GM12878 (cell line): ENCODE measurements around the gene KLF3. TPM values are rescaled to one million over a fixed set of nuclear protein-coding genes. Genes with fewer than 3 reads are reported as not detected.

Experiments
- ATAC-seq: fragments of 200-7000 bp; cut with Tn5 transposase; 3 replicates; pipeline ENCODE4 v1.9.1; 2020; ENCODE audit warnings: mild to moderate bottlenecking, moderate library complexity
- BruUV-seq: library from RNA; stranded (reverse); fragments of 400-500 nt; replicated peaks from 2 replicates; lab custom pipeline; 2021; lab: Mats Ljungman, UMichigan
- CTCF ChIA-PET: fragments of 300-600 bp; sonication (Branson Sonifier 250); formaldehyde crosslinking; extraction: SDS; loops from one replicate; lab custom pipeline; 2021; ENCODE audit warnings: inconsistent platforms; lab: Yijun Ruan, JAX
- POLR2A ChIA-PET: fragments of 350-600 bp; formaldehyde crosslinking; extraction: SDS; loops from one replicate; lab custom pipeline; 2021; ENCODE audit warnings: inconsistent platforms; lab: Charles Lee
- RAD21 ChIA-PET: fragments of 300-600 bp; sonication (Branson Sonifier 250); formaldehyde crosslinking; loops from one replicate; lab custom pipeline; 2023; ENCODE audit warnings: antibody characterized with exemption; ENCODE audit not compliant: unreplicated experiment; lab: Charles Lee
- SMC1A ChIA-PET: fragments of 300-600 bp; sonication (Branson Sonifier 250); formaldehyde crosslinking; loops from one replicate; lab custom pipeline; 2023; ENCODE audit not compliant: unreplicated experiment, uncharacterized antibody; lab: Charles Lee
- DNase-seq: peaks from one replicate; pipeline ENCODE4 v3.0.0-alpha.2; 2011; ENCODE audit warnings: low read depth, low spot score
- FAIRE-seq: peaks from 3 replicates; lab custom pipeline; 2011; peaks lifted over from hg19 to GRCh38; lab: Jason Lieb, UNC
- H2AFZ ChIP-seq: 2 replicates; pipeline ENCODE4 v1.6.0; 2011; ENCODE audit warnings: low read depth, low read length, control low read depth; ENCODE audit not compliant: control insufficient read depth
- H3K27ac ChIP-seq: 2 replicates; pipeline ENCODE4 v1.5.1; 2011; ENCODE audit warnings: control low read depth; ENCODE audit not compliant: control insufficient read depth, insufficient read depth
- H3K27me3 ChIP-seq, 2 experiments: replicated peaks in 1 of 2; 2 replicates each; pipeline versions ENCODE4 v1.6.0 to v1.6.1; 2011; ENCODE audit warnings: low read length in 1 of 2; ENCODE audit not compliant: control insufficient read depth in 2 of 2, insufficient read depth in 2 of 2
- H3K36me3 ChIP-seq, 2 experiments: 2 replicates each; pipeline ENCODE4 v1.5.1; 2011; ENCODE audit warnings: low read length in 1 of 2; ENCODE audit not compliant: control insufficient read depth in 2 of 2, insufficient read depth in 2 of 2
- H3K4me1 ChIP-seq: 2 replicates; pipeline ENCODE4 v1.6.1; 2011; ENCODE audit warnings: mild to moderate bottlenecking, low read length, moderate library complexity, mixed read lengths; ENCODE audit not compliant: control insufficient read depth, insufficient read depth
- H3K4me2 ChIP-seq: 2 replicates; pipeline ENCODE4 v1.6.0; 2011; ENCODE audit warnings: control low read depth; ENCODE audit not compliant: control insufficient read depth, insufficient read depth
- H3K4me3 ChIP-seq: fragments of 200-600 bp; sonication (generic); 2 replicates; pipeline ENCODE4 v1.5.1; 2016
- H3K79me2 ChIP-seq: 2 replicates; pipeline ENCODE4 v1.6.0; 2011; ENCODE audit warnings: low read length; ENCODE audit not compliant: control insufficient read depth, insufficient read depth
- H3K9ac ChIP-seq: 2 replicates; pipeline ENCODE4 v1.8.0; 2011; ENCODE audit warnings: low read length, control low read depth, mixed read lengths; ENCODE audit not compliant: control insufficient read depth, insufficient read depth
- H3K9me3 ChIP-seq: replicated peaks from 3 replicates; pipeline ENCODE4 v1.5.1; 2011; ENCODE audit warnings: mild to moderate bottlenecking, low read length; ENCODE audit not compliant: control insufficient read depth, insufficient read depth
- H4K20me1 ChIP-seq: 2 replicates; pipeline ENCODE4 v1.6.0; 2011; ENCODE audit not compliant: control insufficient read depth, insufficient read depth
- ATF3 ChIP-seq: IDR thresholded peaks from 2 replicates; pipeline ENCODE4 v1.6.1; 2011; ENCODE audit warnings: low read depth, mild to moderate bottlenecking, low read length, moderate library complexity, borderline replicate concordance; ENCODE audit errors: extremely low read depth
- DPF2 ChIP-seq: fragments of 450-650 bp; IDR thresholded peaks from 2 replicates; pipeline ENCODE4 v1.6.1; 2017; ENCODE audit warnings: mild to moderate bottlenecking
- FOXM1 ChIP-seq: IDR thresholded peaks from 2 replicates; pipeline ENCODE4 v1.6.1; 2012; ENCODE audit warnings: low read depth, mild to moderate bottlenecking, inconsistent platforms, low read length, moderate library complexity
- JUNB ChIP-seq: IDR thresholded peaks from 2 replicates; pipeline ENCODE4 v1.6.1; 2016; ENCODE audit warnings: antibody characterized with exemption, mild to moderate bottlenecking
- MXI1 ChIP-seq: fragments of 150-350 bp; IDR thresholded peaks from 2 replicates; pipeline ENCODE4 v1.6.1; 2011; ENCODE audit warnings: low read depth, mild to moderate bottlenecking, inconsistent platforms, low read length, improper control_type of control experiment
- SMAD1 ChIP-seq: fragments of 450-650 bp; IDR thresholded peaks from 2 replicates; pipeline ENCODE4 v1.6.1; 2018; ENCODE audit warnings: mild to moderate bottlenecking, low read depth; ENCODE audit not compliant: partially characterized antibody
- STAT1 ChIP-seq: fragments of 450-650 bp; conservative IDR thresholded peaks from 2 replicates; pipeline ENCODE4 v1.6.1; 2014; ENCODE audit warnings: antibody characterized with exemption, mild to moderate bottlenecking
- SUPT20H ChIP-seq: IDR thresholded peaks from 2 replicates; pipeline ENCODE4 v1.6.1; 2011; ENCODE audit warnings: low read depth, mild to moderate bottlenecking, low read length, moderate library complexity, borderline replicate concordance; ENCODE audit not compliant: control insufficient read depth
- TCF3 ChIP-seq: IDR thresholded peaks from 2 replicates; pipeline ENCODE4 v1.6.1; 2012; ENCODE audit warnings: low read depth, mild to moderate bottlenecking, low read length, borderline replicate concordance; ENCODE audit not compliant: insufficient read depth
- ZNF592 ChIP-seq: fragments of 450-650 bp; IDR thresholded peaks from 2 replicates; pipeline ENCODE4 v1.6.1; 2017; ENCODE audit warnings: mild to moderate bottlenecking, moderate library complexity
- WGBS: methylation state at CpG from one replicate; pipeline ENCODE4 v1.1.6; 2016; ENCODE audit warnings: low lambda C conversion rate; ENCODE audit not compliant: insufficient replicate concordance, insufficient coverage; ENCODE audit errors: missing lambda C conversion rate; 5-methylcytosine and 5-hydroxymethylcytosine counted together
- in situ Hi-C: fragments of 300-500 bp; cut with MboI; formaldehyde crosslinking; loops from 9 replicates; pipeline ENCODE4 v1.14.3; 2018; ENCODE audit warnings: mixed read lengths
- intact Hi-C: fragments of 100-400 bp; cut with micrococcal nuclease; formaldehyde crosslinking; loops from one replicate; pipeline ENCODE4 v1.14.2; 2022; ENCODE audit not compliant: unreplicated experiment
- polyA plus RNA-seq, 11 experiments: library from polyadenylated mRNA; depleted of rRNA in 4 of 11; unstranded in 6 of 11; stranded (reverse) in 5 of 11; fragments of >200 nt; fragmentation: Nextera tagmentation in 4 of 11; fragmentation: Illumina TruSeq in 1 of 11; extraction: Ambion mirVana in 4 of 11; extraction: Trizol in 1 of 11; gene quantifications; 1 replicate in 1 of 11; 2 replicates in 10 of 11; pipeline versions ENCODE4 v1.2.1 to v1.2.3, GENCODE V29; 2011 to 2016; ENCODE audit warnings: inconsistent platforms in 2 of 11, missing spikeins in 2 of 11, low read depth in 1 of 11
- total RNA-seq, 4 experiments: library from RNA; depleted of rRNA in 3 of 4; stranded (reverse); fragments of >200 nt in 3 of 4; fragmentation: Illumina TruSeq in 1 of 4; extraction: Trizol in 1 of 4; gene quantifications; 2 replicates each; pipeline versions ENCODE4 v1.2.1 to v1.2.3, GENCODE V29; 2013 to 2021

The KLF3 gene
- total and polyA plus RNA-seq, 10 of the 15 experiments (the other 5 are each of a cell fraction or from before 2014, with no cell fraction given), result 1.4 to 5.8 (median 2.1) TPM

GRCh38 chr4:38614231-38614630 lies 49.8 kb upstream of the KLF3 start:
- BruUV-seq, result no TSS peak
- ChIA-PET SMC1A (interaction anchor here (1.9 kb wide), 1 partner anchor 19 kb away, joined by 7 read pairs; no protein-coding TSS in a partner anchor), CTCF (interaction anchor here (1.7 kb wide), 1 partner anchor 10 kb away, joined by 5 read pairs; no protein-coding TSS in a partner anchor), POLR2A (no interaction called here), RAD21 (no interaction called here)
- H4K20me1 ChIP-seq, result no peaks in the 10 kb centered on the region
- FAIRE-seq (no peak), DNase-seq (no peak), ATAC-seq (no peak)
- intact Hi-C loops, result no loop called here
- no peaks in the 10 kb centered on the region for H3K4me1 ChIP-seq
- TF ChIP-seq DPF2 (no peak), TCF3 (no peak), JUNB (no peak), MXI1 (no peak), ZNF592 (no peak), SMAD1 (no peak), FOXM1 (no peak), STAT1 (no peak), SUPT20H (no peak), ATF3 (no peak)
- 49% methylated on average over 4 of the region's 4 CpGs for WGBS
- H3K27ac ChIP-seq, result no peak overlapping the region
- H3K4me2 ChIP-seq, result no peak overlapping the region
- no peak overlapping the region for H2AFZ ChIP-seq
- no peaks in the 10 kb centered on the region for H3K36me3 ChIP-seq
- no peaks in the 10 kb centered on the region for H3K27me3 ChIP-seq
- no peak overlapping the region for H3K4me3 ChIP-seq
- in situ Hi-C loops, result no loop called here
- no peaks in the 10 kb centered on the region for H3K79me2 ChIP-seq
- no peaks in the 10 kb centered on the region for H3K9me3 ChIP-seq
- no peak overlapping the region for H3K9ac ChIP-seq
